Aorta (tissue), 5 donors: ENCODE data around the gene OR1B1. TPM values are rescaled to one million over a fixed set of nuclear protein-coding genes. Genes with fewer than 3 reads are reported as not detected.

Experiments used
- ATAC-seq: fragments of 200-7000 bp; cut with Tn5 transposase; one replicate; pipeline ENCODE4 v1.9.1; 2022; ENCODE audit warnings: moderate library complexity; ENCODE audit not compliant: low FRiP score
- DNase-seq, 2 donors: peaks; one replicate each; pipeline ENCODE4 v3.0.0-alpha.2; 2020
- H3K27ac ChIP-seq, 2 donors: one replicate each; pipeline ENCODE4 v1.5.1; 2013; ENCODE audit warnings: low read length in 2 of 2, mild to moderate bottlenecking in 2 of 2, moderate library complexity in 2 of 2, control low read depth in 1 of 2, inconsistent platforms in 1 of 2, low read depth in 1 of 2
- H3K27me3 ChIP-seq, 2 donors: one replicate each; pipeline ENCODE4 v1.6.1; 2013; ENCODE audit warnings: control low read depth in 1 of 2, low read length in 1 of 2, mild to moderate bottlenecking in 1 of 2, moderate library complexity in 1 of 2; ENCODE audit not compliant: insufficient read depth in 2 of 2, control insufficient read depth in 1 of 2
- H3K36me3 ChIP-seq, 2 donors: one replicate each; pipeline ENCODE4 v1.6.1; 2013; ENCODE audit warnings: control low read depth in 1 of 2, low read length in 1 of 2, mild to moderate bottlenecking in 1 of 2; ENCODE audit not compliant: insufficient read depth in 2 of 2, control insufficient read depth in 1 of 2
- H3K4me1 ChIP-seq, 2 donors: one replicate each; pipeline ENCODE4 v1.6.1; 2013; ENCODE audit warnings: low read length in 2 of 2, control low read depth in 1 of 2, mild to moderate bottlenecking in 1 of 2, moderate library complexity in 1 of 2; ENCODE audit not compliant: insufficient read depth in 2 of 2, control insufficient read depth in 1 of 2
- H3K4me3 ChIP-seq, 2 donors: one replicate each; pipeline ENCODE4 v1.5.1; 2013; ENCODE audit warnings: low read length in 2 of 2, control low read depth in 1 of 2, mild to moderate bottlenecking in 1 of 2
- H3K9me3 ChIP-seq: one replicate; pipeline ENCODE4 v1.6.1; 2013; ENCODE audit warnings: mild to moderate bottlenecking, low read length; ENCODE audit not compliant: control insufficient read depth
- WGBS, 2 donors: extraction: QIAGEN DNeasy Blood & Tissue Kit; methylation state at CpG; one replicate each; pipeline ENCODE4 v1.1.7; 2013; 5-methylcytosine and 5-hydroxymethylcytosine counted together
- intact Hi-C, 2 donors: fragments of 100-400 bp; cut with DNase I; formaldehyde crosslinking; loops; one replicate each; pipeline versions ENCODE4 v1.14.2 to v1.15.0; 2022
- long read RNA-seq, 2 donors: library from polyadenylated mRNA; unstranded; transcript quantifications; one replicate each; pipeline ENCODE4 v2.0.0, GENCODE V29; 2020 to 2021
- polyA plus RNA-seq, 2 donors: library from polyadenylated mRNA; stranded (reverse); fragments of 200-250 nt; gene quantifications; one replicate each; pipeline ENCODE4 v1.2.3, GENCODE V29; 2013
- total RNA-seq, 2 donors: library from RNA; stranded (reverse); fragmentation: NEBNext Ultra II Directional; extraction: Animal tissue kit (Norgen Biotek cat#: 25700); gene quantifications; one replicate each; pipeline ENCODE4 v1.2.1, GENCODE V29; 2021
- donor health status: healthy with polysubstance abuse.
- donor health status: Bipolar disorder and iron deficiency.
- donor health status: DM: no; HTN: no; CAD: no.
- donor health status: DM: no; HTN: no; CAD: no.
- donor health status: DM: yes; HTN: yes; CAD: no.

The OR1B1 gene
- not detected for total RNA-seq
- polyA plus RNA-seq: not detected
- long read RNA-seq, donor 1: 0 reads
- long read RNA-seq, donor 2: 0 reads

- intact Hi-C loops: no loop called here
- DNase-seq (no peak), ATAC-seq (no peak)
- Histone ChIP-seq H3K4me1 (no peaks in the 10 kb centered on the region), H3K27ac (no peak within 1 kb of the TSS), H3K36me3 (peaks cover 0 to 2% of the 10 kb centered on the region in 2 donors), H3K9me3 (no peaks in the 10 kb centered on the region), H3K27me3 (no peaks in the 10 kb centered on the region), H3K4me3 (no peak within 1 kb of the TSS)
- 87 to 88% methylated on average over 3 of the region's 3 CpGs for WGBS, 2 donors
Observed at GRCh38 chr9:122657527-122657926, at the start of gene OR1B1. Gene OR1B1 (minus strand): TSS chr9:122657627.

DNA sequence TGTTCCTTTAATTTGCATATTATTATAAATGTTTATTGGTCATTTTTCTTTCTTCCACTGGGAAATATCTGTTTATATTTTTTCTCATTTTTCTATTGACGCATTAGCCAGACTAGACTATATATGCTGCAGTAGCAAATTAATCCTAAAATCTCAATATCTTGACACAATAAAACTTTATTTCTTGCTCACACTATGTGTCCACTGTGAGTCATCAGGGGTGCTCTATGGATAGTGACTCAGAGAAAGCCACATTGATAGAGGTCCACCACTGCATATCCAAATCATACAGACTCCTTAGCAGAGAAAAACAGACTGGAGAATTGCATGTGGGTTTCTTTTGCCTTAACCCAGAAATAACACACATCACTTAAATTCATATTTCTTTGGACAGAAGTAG, 38.3 kb upstream of the OR1B1 start:
- WGBS, 2 donors: 93 to 100% methylated on average over 1 of the region's 1 CpG
- H3K9me3 ChIP-seq: peaks cover 5% of the 10 kb centered on the region
- intact Hi-C loops: no loop called here
- no peaks in the 10 kb centered on the region for H3K27me3 ChIP-seq
- H3K4me1 ChIP-seq: no peaks in the 10 kb centered on the region
- H3K4me3 ChIP-seq: no peak overlapping the region
- no peaks in the 10 kb centered on the region for H3K36me3 ChIP-seq
- DNase-seq: no peak
- no peak overlapping the region for H3K27ac ChIP-seq
- ATAC-seq: no peak

- no peaks in the 10 kb centered on the region for H3K36me3 ChIP-seq
- intact Hi-C loops: no loop called here
- no peaks in the 10 kb centered on the region for H3K27me3 ChIP-seq
- H3K4me3 ChIP-seq: no peak overlapping the region
- no peak overlapping the region for H3K27ac ChIP-seq
- DNase-seq (no peak), ATAC-seq (no peak)
- H3K9me3 ChIP-seq: peaks cover 2% of the 10 kb centered on the region
- no peaks in the 10 kb centered on the region for H3K4me1 ChIP-seq
Observed at GRCh38 chr9:122684851-122685250, 27.4 kb upstream of the OR1B1 start.

GRCh38 chr9:122672481-122672880, 15.1 kb upstream of the OR1B1 start:
- no peak overlapping the region for H3K27ac ChIP-seq
- DNase-seq (no peak), ATAC-seq (no peak)
- H3K4me3 ChIP-seq: no peak overlapping the region
- no peaks in the 10 kb centered on the region for H3K4me1 ChIP-seq
- WGBS, 2 donors: 77 to 80% methylated on average over 2 of the region's 2 CpGs
- H3K36me3 ChIP-seq: no peaks in the 10 kb centered on the region
- H3K9me3 ChIP-seq: peaks cover 5% of the 10 kb centered on the region
- no peaks in the 10 kb centered on the region for H3K27me3 ChIP-seq
- intact Hi-C loops: no loop called here

DNA sequence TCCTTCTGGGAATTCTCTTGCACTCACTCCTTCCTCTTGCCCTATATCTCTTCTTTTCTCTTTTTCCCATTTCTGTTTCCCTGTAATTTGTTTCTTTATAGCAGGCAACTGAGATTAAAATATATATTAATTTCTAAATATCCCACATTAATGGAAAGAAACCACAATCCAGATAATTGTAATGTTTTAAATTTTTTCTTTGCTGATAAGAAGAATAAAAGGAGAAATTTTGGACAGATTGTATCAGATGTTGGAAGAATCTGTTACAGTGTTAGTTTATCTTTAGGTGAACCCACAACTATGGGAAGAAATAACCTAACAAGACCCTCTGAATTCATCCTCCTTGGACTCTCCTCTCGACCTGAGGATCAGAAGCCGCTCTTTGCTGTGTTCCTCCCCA, 4.0 kb upstream of the OR1B1 start, which contains the start of gene OR1L1:
Gene OR1L1 (plus strand): TSS at position 301 of the 400 bp plus-strand sequence. CDS start 0 bp downstream, at position 301.
- Histone ChIP-seq H3K27me3 (no peaks in the 10 kb centered on the region), H3K36me3 (peaks cover 0 to 2% of the 10 kb centered on the region in 2 donors), H3K9me3 (peaks cover 5% of the 10 kb centered on the region), H3K4me3 (no peak within 1 kb of the TSS), H3K4me1 (no peaks in the 10 kb centered on the region), H3K27ac (no peak within 1 kb of the TSS)
- ATAC-seq: no peak
- WGBS, 2 donors: 50 to 73% methylated on average over 2 of the region's 2 CpGs
- no peak for DNase-seq
- intact Hi-C loops: no loop called here

- no peak overlapping the region for H3K27ac ChIP-seq
- intact Hi-C loops: no loop called here
- no peaks in the 10 kb centered on the region for H3K27me3 ChIP-seq
- H3K4me3 ChIP-seq: no peak overlapping the region
- peaks cover 0 to 2% of the 10 kb centered on the region in 2 donors for H3K36me3 ChIP-seq
- 41 to 50% methylated on average over 1 of the region's 1 CpG for WGBS, 2 donors
- no peaks in the 10 kb centered on the region for H3K4me1 ChIP-seq
- ATAC-seq (no peak), DNase-seq (no peak)
- no peaks in the 10 kb centered on the region for H3K9me3 ChIP-seq
Observed at GRCh38 chr9:122656378-122656777, 1.0 kb downstream of the OR1B1 start.

DNA sequence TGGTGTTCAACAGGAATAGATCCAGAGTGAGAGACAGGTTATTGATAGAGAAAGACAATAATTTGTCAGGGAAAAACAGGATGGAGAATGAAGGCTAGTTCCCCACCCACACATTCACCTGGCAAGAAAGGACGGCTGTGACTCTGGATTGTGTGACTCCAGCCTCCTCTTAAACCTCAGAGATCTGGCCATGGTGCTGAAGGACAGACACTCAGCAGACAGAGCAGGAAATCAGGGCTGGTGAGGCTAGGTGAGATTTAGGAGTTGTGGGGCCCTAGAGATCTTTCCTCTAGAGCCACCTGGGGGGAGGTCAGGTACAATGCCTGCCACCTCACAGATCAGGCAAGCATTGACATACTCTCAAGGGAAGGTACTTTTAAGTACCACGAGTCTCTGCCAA, 15.2 kb downstream of the OR1B1 start:
- H3K4me3 ChIP-seq: no peak overlapping the region
- no peaks in the 10 kb centered on the region for H3K36me3 ChIP-seq
- no peaks in the 10 kb centered on the region for H3K4me1 ChIP-seq
- H3K27ac ChIP-seq: no peak overlapping the region
- WGBS, 2 donors: 21 to 24% methylated on average over 2 of the region's 2 CpGs
- DNase-seq (no peak), ATAC-seq (no peak)
- intact Hi-C loops: no loop called here
- H3K9me3 ChIP-seq: peaks cover 7% of the 10 kb centered on the region
- no peaks in the 10 kb centered on the region for H3K27me3 ChIP-seq

GRCh38 chr9:122619996-122620395, 37.4 kb downstream of the OR1B1 start:
- ATAC-seq (no peak), DNase-seq (no peak)
- Histone ChIP-seq H3K27me3 (no peaks in the 10 kb centered on the region), H3K4me1 (no peaks in the 10 kb centered on the region), H3K9me3 (no peaks in the 10 kb centered on the region), H3K27ac (no peak overlapping the region), H3K4me3 (no peak overlapping the region), H3K36me3 (no peaks in the 10 kb centered on the region)
- 42 to 55% methylated on average over 7 of the region's 7 CpGs for WGBS, 2 donors
- intact Hi-C loops: no loop called here

DNA sequence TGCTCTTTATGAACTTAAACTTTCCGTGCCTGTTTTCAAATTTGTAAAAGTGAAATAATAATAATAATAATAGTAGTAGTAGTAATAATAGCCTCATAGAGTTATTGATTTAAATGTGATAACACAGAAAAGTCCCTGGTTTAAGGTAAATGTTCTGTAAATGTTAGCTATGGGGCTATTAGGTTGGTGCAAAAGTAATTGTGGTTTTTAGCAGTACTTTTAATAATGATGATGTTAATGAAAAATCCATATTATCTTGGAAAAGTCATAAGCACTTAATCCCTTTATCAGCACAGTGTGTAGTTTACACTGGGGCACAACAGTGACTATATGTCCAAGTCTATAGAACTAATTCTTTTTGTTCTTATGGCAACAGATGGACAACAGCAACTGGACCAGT, 43.1 kb downstream of the OR1B1 start, which contains the start of gene OR1Q1:
Gene OR1Q1 (plus strand): TSS at position 377 of the 400 bp plus-strand sequence. CDS start 0 bp downstream, at position 377.
- intact Hi-C loops: no loop called here
- peaks cover 3% of the 10 kb centered on the region for H3K9me3 ChIP-seq
- ATAC-seq: no peak
- no peaks in the 10 kb centered on the region for H3K36me3 ChIP-seq
- no peaks in the 10 kb centered on the region for H3K27me3 ChIP-seq
- no peak for DNase-seq
- H3K27ac ChIP-seq: no peak within 1 kb of the TSS
- H3K4me3 ChIP-seq: no peak within 1 kb of the TSS
- H3K4me1 ChIP-seq: no peaks in the 10 kb centered on the region
- 84 to 87% methylated on average over 1 of the region's 1 CpG for WGBS, 2 donors
